Type B pancreatic cell (in vitro differentiated cells): ENCODE measurements around the gene GINS1. TPM values are rescaled to one million over a fixed set of nuclear protein-coding genes. Genes with fewer than 3 reads are reported as not detected.

Experiments
- DNase-seq: peaks from one replicate; pipeline ENCODE4 v3.0.0; 2021; ENCODE audit warnings: mixed read lengths; ENCODE audit not compliant: unreplicated experiment; ENCODE audit errors: extremely low spot score
- H3K27ac Mint-ChIP-seq: 2 replicates; pipeline ENCODE4 v1.8.0; 2021; ENCODE audit warnings: mild to moderate bottlenecking, mixed read lengths
- H3K27me3 Mint-ChIP-seq: 2 replicates; pipeline ENCODE4 v1.8.0; 2021; ENCODE audit warnings: mixed read lengths
- H3K36me3 Mint-ChIP-seq: 2 replicates; pipeline ENCODE4 v1.8.0; 2021; ENCODE audit warnings: mixed read lengths
- H3K4me1 Mint-ChIP-seq: one replicate; pipeline ENCODE4 v1.8.0; 2021; ENCODE audit warnings: mixed read lengths; ENCODE audit not compliant: unreplicated experiment
- H3K4me3 Mint-ChIP-seq: 2 replicates; pipeline ENCODE4 v1.8.0; 2021; ENCODE audit warnings: mild to moderate bottlenecking, mixed read lengths
- H3K9me3 Mint-ChIP-seq: 2 replicates; pipeline ENCODE4 v1.8.0; 2021; ENCODE audit warnings: mixed read lengths
- CTCF ChIP-seq: fragments of 200-600 bp; sonication (generic); conservative IDR thresholded peaks from 2 replicates; pipeline ENCODE4 v1.5.0; 2021; ENCODE audit warnings: antibody characterized with exemption, mild to moderate bottlenecking
- total RNA-seq: library from RNA; stranded (reverse); gene quantifications from 2 replicates; pipeline ENCODE4 v1.2.1, GENCODE V29; 2021; ENCODE audit warnings: low replicate concordance

GINS1 gene
- total RNA-seq, 1 donor from 2014 or later: 30.2 TPM

- no peak for TF ChIP-seq CTCF
- no peak for DNase-seq
- Mint-ChIP-seq H3K4me3 (no peak overlapping the region), H3K4me1 (peaks cover 5% of the 10 kb centered on the region), H3K9me3 (no peaks in the 10 kb centered on the region), H3K27me3 (no peaks in the 10 kb centered on the region), H3K36me3 (peaks cover 41% of the 10 kb centered on the region), H3K27ac (no peak overlapping the region)
Measured at GRCh38 chr20:25368526-25368925, 38.9 kb upstream of the GINS1 start.

DNA sequence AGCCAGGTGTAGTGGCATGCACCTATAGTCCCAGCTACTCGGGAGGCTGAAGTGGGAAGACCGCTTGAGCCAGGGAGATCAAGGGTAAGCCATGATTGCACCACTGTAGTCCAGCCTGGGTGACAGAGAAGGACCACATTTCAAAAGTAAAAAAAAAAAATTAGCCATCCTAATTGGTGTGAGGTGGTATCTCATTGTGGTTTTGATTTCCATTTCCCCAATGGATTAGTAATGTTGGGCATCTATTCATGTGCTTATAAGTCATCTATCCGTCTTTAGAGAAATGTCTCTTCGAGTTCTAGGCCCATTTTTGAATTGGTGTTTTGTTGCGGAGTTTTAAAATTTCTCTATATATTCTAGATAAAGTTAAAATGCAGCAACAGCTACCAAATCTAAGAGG is 38.5 kb upstream of the GINS1 start:
- H3K9me3 Mint-ChIP-seq: no peaks in the 10 kb centered on the region
- H3K27ac Mint-ChIP-seq: no peak overlapping the region

DNA sequence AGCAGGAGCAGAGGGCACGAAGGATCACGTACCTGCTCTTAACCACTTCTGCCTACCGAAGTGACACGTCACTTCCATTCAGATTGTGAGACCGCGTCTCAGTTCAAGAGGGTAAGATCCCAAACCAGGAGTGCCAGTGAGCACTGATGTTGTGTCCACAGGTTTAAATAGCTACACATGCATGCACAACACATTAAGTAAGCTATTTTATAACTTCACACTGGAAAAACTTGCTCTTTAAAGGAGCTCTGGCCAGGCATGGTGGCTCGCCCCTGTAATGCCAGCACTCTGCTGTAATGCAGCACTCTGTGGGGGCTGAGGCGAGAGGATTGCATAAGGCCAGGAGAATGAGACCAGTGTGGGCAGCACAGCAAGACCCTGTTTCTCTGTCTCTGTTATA is 37.9 kb upstream of the GINS1 start:
- no peak for DNase-seq
- H3K9me3 Mint-ChIP-seq: no peaks in the 10 kb centered on the region
- no peak for TF ChIP-seq CTCF
- peak overlapping the region; percentile 44 for H3K4me3 Mint-ChIP-seq
- H3K36me3 Mint-ChIP-seq: peaks cover 40% of the 10 kb centered on the region
- H3K27ac Mint-ChIP-seq: no peak overlapping the region
- peaks cover 5% of the 10 kb centered on the region for H3K4me1 Mint-ChIP-seq
- no peaks in the 10 kb centered on the region for H3K27me3 Mint-ChIP-seq

More for the DNA sequence above, 38.5 kb upstream of the GINS1 start:
- no peaks in the 10 kb centered on the region for H3K27me3 Mint-ChIP-seq
- no peak for TF ChIP-seq CTCF
- H3K4me1 Mint-ChIP-seq: peaks cover 5% of the 10 kb centered on the region
- H3K36me3 Mint-ChIP-seq: peaks cover 42% of the 10 kb centered on the region
- DNase-seq: no peak
- no peak overlapping the region for H3K4me3 Mint-ChIP-seq

DNA sequence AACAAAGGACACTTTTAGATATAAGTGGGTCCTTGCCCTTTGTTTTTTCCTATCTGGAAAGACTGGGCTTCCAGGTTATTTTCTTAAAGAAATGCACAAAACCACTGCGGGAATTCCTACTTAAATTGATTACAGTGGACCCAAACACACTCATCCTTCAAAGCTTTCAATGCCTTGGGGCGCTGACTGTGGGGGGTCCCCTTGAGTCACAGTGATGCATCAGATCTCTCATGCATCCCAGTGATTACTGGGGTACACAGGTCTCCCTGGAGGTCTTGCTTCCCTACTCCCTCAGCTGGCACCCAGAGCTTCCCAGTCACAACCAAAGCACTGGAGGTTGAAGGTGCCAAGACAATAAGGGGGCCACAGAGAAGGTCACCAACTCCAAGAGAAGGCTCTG is 37.5 kb upstream of the GINS1 start:
- Mint-ChIP-seq H3K27me3 (no peaks in the 10 kb centered on the region), H3K4me3 (no peak overlapping the region), H3K9me3 (no peaks in the 10 kb centered on the region), H3K4me1 (peaks cover 5% of the 10 kb centered on the region), H3K36me3 (peaks cover 43% of the 10 kb centered on the region), H3K27ac (peak overlapping the region; percentile 69)
- no peak for TF ChIP-seq CTCF
- no peak for DNase-seq

DNA sequence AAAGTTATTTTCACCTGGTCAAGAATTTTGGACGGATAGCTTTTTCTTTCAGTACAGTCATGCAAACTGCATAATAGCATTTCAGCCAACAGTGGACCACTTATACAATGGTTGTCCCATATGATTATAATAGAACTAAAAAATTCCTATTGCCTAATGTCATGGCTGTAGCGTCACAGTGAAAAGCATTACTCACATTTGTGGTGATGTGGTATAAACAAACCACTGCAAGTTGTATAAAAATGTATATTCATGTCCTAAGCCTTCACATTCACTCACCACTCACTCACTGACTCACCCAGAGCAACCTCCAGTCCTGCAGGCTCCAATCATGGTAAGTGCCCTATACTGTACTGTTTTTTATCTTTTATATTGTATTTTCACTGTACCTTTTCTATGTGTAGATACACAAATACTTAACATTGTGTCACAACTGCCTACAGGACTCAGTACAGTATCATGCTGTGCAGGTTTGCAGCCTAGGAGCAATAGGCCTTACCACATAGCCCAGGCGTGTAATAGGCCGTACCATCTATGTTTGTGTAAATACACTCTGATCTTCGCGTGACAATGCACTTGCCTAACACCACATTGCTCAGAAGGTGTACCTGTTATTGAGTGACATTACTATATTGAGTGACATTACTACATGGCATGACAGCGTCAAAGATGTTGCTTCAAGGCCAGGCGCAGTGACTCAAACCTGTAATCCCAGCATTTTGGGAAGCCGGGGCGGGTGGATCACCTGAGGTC is 34.7 kb upstream of the GINS1 start:
- no peak for TF ChIP-seq CTCF
- H3K27ac Mint-ChIP-seq: no peak overlapping the region
- H3K27me3 Mint-ChIP-seq: no peaks in the 10 kb centered on the region
- no peaks in the 10 kb centered on the region for H3K9me3 Mint-ChIP-seq
- no peak overlapping the region for H3K4me3 Mint-ChIP-seq
- H3K4me1 Mint-ChIP-seq: peaks cover 5% of the 10 kb centered on the region
- peaks cover 43% of the 10 kb centered on the region for H3K36me3 Mint-ChIP-seq
- no peak for DNase-seq

DNA sequence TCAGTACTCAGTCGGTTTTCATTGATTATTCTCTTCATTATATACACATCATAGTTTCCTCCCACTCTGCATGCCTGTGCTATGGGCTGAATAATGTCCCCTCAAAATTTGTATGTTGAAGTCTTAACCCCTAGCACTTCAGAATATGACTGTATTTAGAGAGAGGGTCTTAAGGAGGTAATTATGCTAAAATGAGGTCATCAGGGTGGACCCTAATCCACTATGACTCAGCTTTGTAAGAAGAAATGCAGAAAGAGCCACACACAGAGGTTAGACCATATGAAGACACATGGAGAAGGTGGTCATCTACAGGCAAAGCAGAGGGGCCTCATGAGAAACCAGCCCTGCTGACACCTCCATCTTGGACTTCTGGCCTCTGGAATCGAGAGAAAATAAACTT is 32.6 kb upstream of the GINS1 start:
- Mint-ChIP-seq H3K36me3 (peaks cover 50% of the 10 kb centered on the region), H3K27ac (no peak overlapping the region), H3K4me3 (no peak overlapping the region), H3K4me1 (peaks cover 13% of the 10 kb centered on the region), H3K27me3 (no peaks in the 10 kb centered on the region), H3K9me3 (no peaks in the 10 kb centered on the region)
- no peak for DNase-seq
- no peak for TF ChIP-seq CTCF
